ENCODE measurements around the gene SPEM1.

SPEM1 gene

GRCh38 chr17:7427549-7427948 lies 7.4 kb downstream of the SPEM1 start:
- H3K4me3 ChIP-seq (ENCODE audit: insufficient read depth, low read length, poor library complexity, severe bottlenecking) = no peak overlapping the region
- H3K9me3 ChIP-seq (ENCODE audit: insufficient read depth, low read length) = no peaks in the 10 kb centered on the region
- H3K36me3 ChIP-seq (ENCODE audit: low read length) = no peaks in the 10 kb centered on the region
- H3K9ac ChIP-seq (ENCODE audit: low read length) = no peak overlapping the region
- no peaks in the 10 kb centered on the region for H3F3A ChIP-seq (ENCODE audit: insufficient read depth)
- H2AFZ ChIP-seq (ENCODE audit: low read depth, low read length, severe bottlenecking) = no peak overlapping the region
- H3K9me2 ChIP-seq (replicated peaks; ENCODE audit: insufficient read depth, low read length) = no peaks in the 10 kb centered on the region
- H3K27me3 ChIP-seq (ENCODE audit: low read length) = no peaks in the 10 kb centered on the region
- no peaks in the 10 kb centered on the region for H3K79me2 ChIP-seq (ENCODE audit: insufficient read depth, low read length)
- H3K4me2 ChIP-seq (ENCODE audit: low read depth, low read length, poor library complexity, severe bottlenecking) = no peak overlapping the region
- no peak overlapping the region for H3K27ac ChIP-seq (ENCODE audit: low read depth, low read length)
- TF ChIP-seq CTCF (IDR thresholded peaks at IDR 0.05; ENCODE audit: insufficient read depth, low read length, poor library complexity, severe bottlenecking) (no peak), EZH2phosphoT487 (conservative IDR thresholded peaks at IDR 0.05; ENCODE audit: low read length) (no peak)
- H4K20me1 ChIP-seq (ENCODE audit: low read depth, low read length) = no peaks in the 10 kb centered on the region

DNA sequence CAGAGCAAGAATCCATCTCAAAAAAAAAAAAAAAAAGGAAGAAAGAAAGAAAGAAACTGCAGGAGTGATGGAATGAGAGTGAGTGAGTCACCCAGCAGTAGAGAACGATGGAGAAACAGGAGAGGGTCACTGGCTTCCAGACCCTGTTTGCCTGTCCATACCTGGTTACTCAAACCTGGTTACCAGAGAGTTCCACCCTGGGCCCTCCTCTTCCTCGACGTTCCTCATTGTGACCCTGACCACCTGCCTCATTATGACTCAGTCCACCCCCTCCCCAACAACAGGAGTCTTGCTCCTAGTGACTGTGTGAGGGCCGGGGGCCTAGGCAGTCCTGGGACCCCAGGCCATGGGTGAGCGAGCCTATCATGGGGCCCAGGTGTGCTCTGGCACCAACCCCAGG lies 8.4 kb downstream of the SPEM1 start, which contains the start of gene SPEM3:
SPEM3 (plus strand) TSS at position 301 of the 400 bp plus-strand sequence; CDS start at position 347, 46 bp downstream.
- no peak for TF ChIP-seq EZH2phosphoT487 (conservative IDR thresholded peaks at IDR 0.05; ENCODE audit: low read length)
- Histone ChIP-seq H3K9ac (ENCODE audit: low read length) (no peak within 1 kb of the TSS), H2AFZ (ENCODE audit: low read depth, low read length, severe bottlenecking) (no peak within 1 kb of the TSS), H3K4me3 (ENCODE audit: insufficient read depth, low read length, poor library complexity, severe bottlenecking) (no peak within 1 kb of the TSS), H3K79me2 (ENCODE audit: insufficient read depth, low read length) (no peaks in the 10 kb centered on the region), H3K27me3 (ENCODE audit: low read length) (no peaks in the 10 kb centered on the region), H3F3A (ENCODE audit: insufficient read depth) (no peaks in the 10 kb centered on the region), H3K36me3 (ENCODE audit: low read length) (no peaks in the 10 kb centered on the region), H3K9me2 (replicated peaks; ENCODE audit: insufficient read depth, low read length) (no peaks in the 10 kb centered on the region), H3K9me3 (ENCODE audit: insufficient read depth, low read length) (no peaks in the 10 kb centered on the region), H3K27ac (ENCODE audit: low read depth, low read length) (no peak within 1 kb of the TSS), H4K20me1 (ENCODE audit: low read depth, low read length) (no peaks in the 10 kb centered on the region), H3K4me2 (ENCODE audit: low read depth, low read length, poor library complexity, severe bottlenecking) (no peak within 1 kb of the TSS)

DNA sequence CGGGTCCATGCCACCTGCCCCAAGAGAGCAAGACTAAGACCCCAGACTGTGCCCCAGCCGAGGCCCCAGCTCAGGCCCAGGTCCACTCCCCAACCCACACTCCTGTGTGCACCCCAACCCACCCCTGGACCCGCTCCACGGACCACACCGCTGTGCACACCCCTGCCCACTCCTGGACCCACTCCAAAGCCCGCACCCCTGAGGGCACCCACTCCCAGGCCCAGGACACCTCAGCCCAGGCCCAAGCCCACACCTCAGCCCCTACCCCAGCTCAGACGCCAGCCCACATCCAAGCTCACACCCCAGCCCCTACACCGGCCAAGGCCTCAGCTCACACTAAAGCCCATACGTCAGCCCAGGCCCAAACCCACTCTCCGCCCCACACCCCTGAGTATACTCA lies 9.6 kb downstream of the SPEM1 start:
- Histone ChIP-seq H3K9ac (ENCODE audit: low read length) (no peak overlapping the region), H3K27ac (ENCODE audit: low read depth, low read length) (no peak overlapping the region), H2AFZ (ENCODE audit: low read depth, low read length, severe bottlenecking) (no peak overlapping the region), H3K36me3 (ENCODE audit: low read length) (no peaks in the 10 kb centered on the region), H3K79me2 (ENCODE audit: insufficient read depth, low read length) (no peaks in the 10 kb centered on the region), H3K9me2 (replicated peaks; ENCODE audit: insufficient read depth, low read length) (no peaks in the 10 kb centered on the region), H3F3A (ENCODE audit: insufficient read depth) (no peaks in the 10 kb centered on the region), H4K20me1 (ENCODE audit: low read depth, low read length) (no peaks in the 10 kb centered on the region), H3K4me2 (ENCODE audit: low read depth, low read length, poor library complexity, severe bottlenecking) (no peak overlapping the region), H3K9me3 (ENCODE audit: insufficient read depth, low read length) (no peaks in the 10 kb centered on the region), H3K27me3 (ENCODE audit: low read length) (no peaks in the 10 kb centered on the region), H3K4me3 (ENCODE audit: insufficient read depth, low read length, poor library complexity, severe bottlenecking) (no peak overlapping the region)
- TF ChIP-seq CTCF (IDR thresholded peaks at IDR 0.05; ENCODE audit: insufficient read depth, low read length, poor library complexity, severe bottlenecking) = no peak
- no peak for TF ChIP-seq EZH2phosphoT487 (conservative IDR thresholded peaks at IDR 0.05; ENCODE audit: low read length)

- Histone ChIP-seq H3K27me3 (ENCODE audit: low read length) (no peaks in the 10 kb centered on the region), H3K4me2 (ENCODE audit: low read depth, low read length, poor library complexity, severe bottlenecking) (no peak overlapping the region), H3K36me3 (ENCODE audit: low read length) (no peaks in the 10 kb centered on the region), H3K27ac (ENCODE audit: low read depth, low read length) (no peak overlapping the region), H4K20me1 (ENCODE audit: low read depth, low read length) (no peaks in the 10 kb centered on the region), H3K9ac (ENCODE audit: low read length) (no peak overlapping the region), H3K9me2 (replicated peaks; ENCODE audit: insufficient read depth, low read length) (no peaks in the 10 kb centered on the region), H3F3A (ENCODE audit: insufficient read depth) (no peaks in the 10 kb centered on the region), H3K9me3 (ENCODE audit: insufficient read depth, low read length) (no peaks in the 10 kb centered on the region), H3K79me2 (ENCODE audit: insufficient read depth, low read length) (no peaks in the 10 kb centered on the region), H2AFZ (ENCODE audit: low read depth, low read length, severe bottlenecking) (no peak overlapping the region), H3K4me3 (ENCODE audit: insufficient read depth, low read length, poor library complexity, severe bottlenecking) (no peak overlapping the region)
- no peak for TF ChIP-seq EZH2phosphoT487 (conservative IDR thresholded peaks at IDR 0.05; ENCODE audit: low read length)
- no peak for TF ChIP-seq CTCF (IDR thresholded peaks at IDR 0.05; ENCODE audit: insufficient read depth, low read length, poor library complexity, severe bottlenecking)
These were observed 11.1 kb downstream of the SPEM1 start for GRCh38 chr17:7431231-7431630.
